Loucy (cell line): ENCODE results near the gene TECPR2.

Experiments
- H2AFZ ChIP-seq: fragments of 200-600 bp; sonication (generic); 2 replicates; pipeline ENCODE4 v1.6.0; 2016; ENCODE audit warnings: antibody characterized with exemption, mild to moderate bottlenecking, low read length, moderate library complexity
- H3F3A ChIP-seq: fragments of 200-600 bp; 2 replicates; pipeline ENCODE4 v1.6.0; 2016; ENCODE audit warnings: antibody characterized with exemption, low read depth, mild to moderate bottlenecking
- H3K27me3 ChIP-seq: fragments of 200-600 bp; sonication (generic); 2 replicates; pipeline ENCODE4 v1.6.1; 2014; ENCODE audit warnings: low read length, mild to moderate bottlenecking; ENCODE audit not compliant: insufficient read depth, poor library complexity, severe bottlenecking
- H3K36me3 ChIP-seq: fragments of 200-600 bp; sonication (generic); 2 replicates; pipeline ENCODE4 v1.6.1; 2016; ENCODE audit warnings: low read length; ENCODE audit not compliant: insufficient read depth
- H3K4me1 ChIP-seq: fragments of 200-600 bp; sonication (generic); 2 replicates; pipeline ENCODE4 v1.5.1; 2014; ENCODE audit warnings: low read length, mild to moderate bottlenecking; ENCODE audit not compliant: insufficient read depth, poor library complexity, severe bottlenecking
- H3K4me2 ChIP-seq: fragments of 200-600 bp; sonication (generic); 2 replicates; pipeline ENCODE4 v1.6.0; 2014; ENCODE audit warnings: antibody characterized with exemption, low read length, low read depth, mild to moderate bottlenecking; ENCODE audit not compliant: poor library complexity, severe bottlenecking
- H3K4me3 ChIP-seq: fragments of 200-600 bp; sonication (generic); 2 replicates; pipeline ENCODE4 v1.5.1; 2014; ENCODE audit warnings: low read length, mild to moderate bottlenecking, mixed read lengths; ENCODE audit not compliant: poor library complexity, severe bottlenecking
- H3K79me2 ChIP-seq: fragments of 200-600 bp; sonication (generic); 2 replicates; pipeline ENCODE4 v1.6.1; 2014; ENCODE audit warnings: low read length; ENCODE audit not compliant: insufficient read depth
- H3K9ac ChIP-seq: fragments of 200-600 bp; sonication (generic); 2 replicates; pipeline ENCODE4 v1.6.0; 2014; ENCODE audit warnings: mild to moderate bottlenecking, low read depth, low read length, moderate library complexity; ENCODE audit not compliant: poor library complexity, severe bottlenecking
- H3K9me2 ChIP-seq: fragments of 200-600 bp; sonication (generic); replicated peaks from 2 replicates; pipeline ENCODE4 v1.6.1; 2016; ENCODE audit warnings: low read depth, low read length, mixed read lengths
- H3K9me3 ChIP-seq: fragments of 200-600 bp; sonication (generic); 2 replicates; pipeline ENCODE4 v1.6.1; 2014; ENCODE audit warnings: mild to moderate bottlenecking, antibody characterized with exemption, low read length, low read depth; ENCODE audit not compliant: insufficient read depth
- H4K20me1 ChIP-seq: fragments of 200-600 bp; sonication (generic); 2 replicates; pipeline ENCODE4 v1.6.0; 2014; ENCODE audit warnings: antibody characterized with exemption, low read length, mild to moderate bottlenecking; ENCODE audit not compliant: insufficient read depth, poor library complexity, severe bottlenecking
- CTCF ChIP-seq: fragments of 200-600 bp; sonication (generic); conservative IDR thresholded peaks from 2 replicates; pipeline ENCODE4 v1.5.1; 2014; ENCODE audit warnings: mild to moderate bottlenecking, antibody characterized with exemption, low read length
- EZH2phosphoT487 ChIP-seq: fragments of 200-600 bp; IDR thresholded peaks from 2 replicates; pipeline ENCODE4 v1.6.1; 2018; ENCODE audit warnings: antibody characterized with exemption, mild to moderate bottlenecking, moderate library complexity, borderline replicate concordance

The TECPR2 gene

GRCh38 chr14:102407258-102407657 is 44.5 kb downstream of the TECPR2 start:
- H2AFZ ChIP-seq: no peak overlapping the region
- H3K27me3 ChIP-seq: no peaks in the 10 kb centered on the region
- no peaks in the 10 kb centered on the region for H3K9me2 ChIP-seq
- H3K9ac ChIP-seq: no peak overlapping the region
- no peaks in the 10 kb centered on the region for H3K79me2 ChIP-seq
- H3K36me3 ChIP-seq: no peaks in the 10 kb centered on the region
- no peak for TF ChIP-seq EZH2phosphoT487
- TF ChIP-seq CTCF: no peak
- 0 out of 2 replicates have a peak, but pooled peaks cover 2% of the 10 kb centered on the region for H3K9me3 ChIP-seq
- H3F3A ChIP-seq: no peaks in the 10 kb centered on the region
- H3K4me2 ChIP-seq: no peak overlapping the region
- H3K4me3 ChIP-seq: no peak overlapping the region
- peaks cover 7% of the 10 kb centered on the region for H3K4me1 ChIP-seq
- H4K20me1 ChIP-seq: no peaks in the 10 kb centered on the region

GRCh38 chr14:102408724-102409123 is 46.0 kb downstream of the TECPR2 start:
- no peaks in the 10 kb centered on the region for H3K79me2 ChIP-seq
- no peak overlapping the region for H3K4me2 ChIP-seq
- no peaks in the 10 kb centered on the region for H3K27me3 ChIP-seq
- H3K9me2 ChIP-seq: no peaks in the 10 kb centered on the region
- no peaks in the 10 kb centered on the region for H3K9me3 ChIP-seq
- H3K9ac ChIP-seq: no peak overlapping the region
- H3K4me1 ChIP-seq: peaks cover 7% of the 10 kb centered on the region
- H4K20me1 ChIP-seq: no peaks in the 10 kb centered on the region
- no peak overlapping the region for H3K4me3 ChIP-seq
- TF ChIP-seq CTCF: no peak
- TF ChIP-seq EZH2phosphoT487: no peak
- no peaks in the 10 kb centered on the region for H3F3A ChIP-seq
- H2AFZ ChIP-seq: peak overlapping the region; percentile 72; the same call in 1 of the 2 replicates
- no peaks in the 10 kb centered on the region for H3K36me3 ChIP-seq

- no peaks in the 10 kb centered on the region for H4K20me1 ChIP-seq
- no peaks in the 10 kb centered on the region for H3K9me2 ChIP-seq
- H2AFZ ChIP-seq: no peak overlapping the region
- no peaks in the 10 kb centered on the region for H3K9me3 ChIP-seq
- TF ChIP-seq EZH2phosphoT487 (no peak), CTCF (no peak)
- H3K4me3 ChIP-seq: no peak overlapping the region
- H3K9ac ChIP-seq: no peak overlapping the region
- H3K4me2 ChIP-seq: no peak overlapping the region
- H3F3A ChIP-seq: no peaks in the 10 kb centered on the region
- H3K4me1 ChIP-seq: no peaks in the 10 kb centered on the region
- H3K27me3 ChIP-seq: no peaks in the 10 kb centered on the region
- H3K79me2 ChIP-seq: no peaks in the 10 kb centered on the region
- no peaks in the 10 kb centered on the region for H3K36me3 ChIP-seq
These were observed 52.9 kb downstream of the TECPR2 start for GRCh38 chr14:102415671-102416070.
